Sigmoid colon (tissue), 4 donors: ENCODE data around the gene UBQLNL.

ENCODE experiments used
- CTCF ChIP-seq, 4 experiments: fragments of 450-650 bp in 3 of 4; fragments of 200-600 bp in 1 of 4; IDR thresholded peaks; one replicate each; pipeline ENCODE4 v1.5.1; 2016 to 2019; ENCODE audit warnings: antibody characterized with exemption in 4 of 4, mild to moderate bottlenecking in 3 of 4, moderate library complexity in 2 of 4
- EP300 ChIP-seq, 4 donors: sonication (generic); formaldehyde crosslinking; IDR thresholded peaks; one replicate each; pipeline ENCODE4 v1.6.1; 2017; ENCODE audit warnings: antibody characterized with exemption in 4 of 4
- POLR2A ChIP-seq, 2 donors: fragments of 450-650 bp; IDR thresholded peaks; one replicate each; pipeline ENCODE4 v1.6.1; 2016; ENCODE audit warnings: antibody characterized with exemption in 2 of 2, mild to moderate bottlenecking in 2 of 2, moderate library complexity in 2 of 2
- POLR2AphosphoS5 ChIP-seq, 4 donors: sonication (generic); formaldehyde crosslinking; IDR thresholded peaks; one replicate each; pipeline ENCODE4 v1.6.1; 2017; ENCODE audit warnings: antibody characterized with exemption in 4 of 4

GRCh38 chr11:5557751-5558150, 41.3 kb upstream of the UBQLNL start:
- TF ChIP-seq CTCF (IDR thresholded peaks at IDR 0.05) (no peak), POLR2AphosphoS5 (IDR thresholded peaks at IDR 0.05) (no peak), EP300 (IDR thresholded peaks at IDR 0.05) (no peak), POLR2A (IDR thresholded peaks at IDR 0.05) (no peak)
